GM19238 (cell line): ENCODE measurements around the gene PER1.

ENCODE experiments used
- DNase-seq: peaks from one replicate; pipeline ENCODE4 v3.0.0; 2011; ENCODE audit warnings: low spot score; ENCODE audit not compliant: insufficient read length

Gene PER1

GRCh38 chr17:8167526-8167925, 15.3 kb upstream of the PER1 start:
- DNase-seq, result no peak

- DNase-seq, result no peak
Observed at GRCh38 chr17:8166731-8167130, 14.5 kb upstream of the PER1 start.

- no peak for DNase-seq
Observed at GRCh38 chr17:8164815-8165131, 12.6 kb upstream of the PER1 start.

GRCh38 chr17:8163978-8164814, 12.0 kb upstream of the PER1 start:
- DNase-seq, result no peak

GRCh38 chr17:8162997-8163977, 11.1 kb upstream of the PER1 start:
- no peak for DNase-seq

GRCh38 chr17:8162233-8162996, 10.2 kb upstream of the PER1 start, which contains the start of gene VAMP2:
Gene VAMP2, minus strand, starts transcription at chr17:8162948. Its CDS starts 69 bp downstream, at chr17:8162879.
- DNase-seq, result peak; percentile 77

- no peak for DNase-seq
Observed at GRCh38 chr17:8161289-8162232, 9.4 kb upstream of the PER1 start.

- no peak for DNase-seq
Observed at GRCh38 chr17:8160741-8161221, 8.6 kb upstream of the PER1 start.

- DNase-seq, result no peak
Observed at GRCh38 chr17:8160224-8160577, 8.0 kb upstream of the PER1 start.

GRCh38 chr17:8159459-8160223, 7.4 kb upstream of the PER1 start:
- DNase-seq, result no peak

GRCh38 chr17:8159032-8159400, 6.8 kb upstream of the PER1 start:
- no peak for DNase-seq

- DNase-seq, result peak; percentile 80
Observed at GRCh38 chr17:8158267-8159031, 6.2 kb upstream of the PER1 start.

GRCh38 chr17:8156246-8156992, 4.2 kb upstream of the PER1 start:
- peak; percentile 95 for DNase-seq

GRCh38 chr17:8155996-8156245, 3.7 kb upstream of the PER1 start:
- DNase-seq, result no peak

GRCh38 chr17:8155231-8155995, 3.2 kb upstream of the PER1 start:
- DNase-seq, result no peak

- no peak for DNase-seq
Observed at GRCh38 chr17:8154608-8155155, 2.5 kb upstream of the PER1 start.

GRCh38 chr17:8153957-8154607, 1.9 kb upstream of the PER1 start:
- DNase-seq, result no peak
